Gastrocnemius medialis (tissue), 4 donors: ENCODE data around the gene GPR32. TPM values are rescaled to one million over a fixed set of nuclear protein-coding genes. Genes with fewer than 3 reads are reported as not detected.
"Not testable (repeated sequence)": the region's sequence is repeated elsewhere in the genome, so short reads cannot be mapped to it uniquely, and the experiment has no call there.

Experiments used
- ATAC-seq, 2 donors: fragments of 150-250 bp; one replicate each; pipeline ENCODE4 v1.9.1; 2016
- DNase-seq, 2 donors: peaks; one replicate each; pipeline ENCODE4 v3.0.0-alpha.2; 2019
- H3K27ac ChIP-seq, 4 donors: fragments of 200-600 bp; sonication (generic); 1 replicate in 1 of 4; 2 replicates in 3 of 4; pipeline ENCODE4 v1.5.1; 2016 to 2018; ENCODE audit warnings: mild to moderate bottlenecking in 2 of 4, moderate library complexity in 1 of 4
- H3K27me3 ChIP-seq, 3 donors: fragments of 200-600 bp; sonication (generic) in 2 of 3; 1 replicate in 1 of 3; 2 replicates in 2 of 3; pipeline versions ENCODE4 v1.5.1 to v1.6.0; 2016 to 2019; ENCODE audit warnings: mild to moderate bottlenecking in 1 of 3, moderate library complexity in 1 of 3
- H3K36me3 ChIP-seq, 2 donors: fragments of 200-600 bp; sonication (generic) in 1 of 2; one replicate each; pipeline ENCODE4 v1.5.1; 2017 to 2018
- H3K4me1 ChIP-seq, 2 donors: fragments of 200-600 bp; sonication (generic) in 1 of 2; one replicate each; pipeline ENCODE4 v1.5.1; 2016 to 2017; ENCODE audit warnings: mild to moderate bottlenecking in 2 of 2
- H3K4me3 ChIP-seq, 4 donors: fragments of 200-600 bp; sonication (generic) in 3 of 4; 1 replicate in 1 of 4; 2 replicates in 3 of 4; pipeline ENCODE4 v1.5.1; 2016 to 2019; ENCODE audit warnings: mild to moderate bottlenecking in 2 of 4
- H3K9me3 ChIP-seq, 3 donors: fragments of 200-600 bp; sonication (generic) in 2 of 3; 1 replicate in 1 of 3; 2 replicates in 2 of 3; pipeline ENCODE4 v1.5.1; 2016 to 2019
- CTCF ChIP-seq, 5 experiments: fragments of 450-650 bp in 3 of 5; fragments of 200-600 bp in 2 of 5; sonication (generic) in 2 of 5; IDR thresholded peaks in 4 of 5; conservative IDR thresholded peaks in 1 of 5; 1 replicate in 4 of 5; 2 replicates in 1 of 5; pipeline ENCODE4 v1.5.1; 2016 to 2019; ENCODE audit warnings: antibody characterized with exemption in 5 of 5, mild to moderate bottlenecking in 3 of 5, moderate library complexity in 3 of 5
- POLR2A ChIP-seq, 2 donors: fragments of 450-650 bp; IDR thresholded peaks; one replicate each; pipeline ENCODE4 v1.6.1; 2017; ENCODE audit warnings: antibody characterized with exemption in 2 of 2, mild to moderate bottlenecking in 2 of 2, moderate library complexity in 2 of 2
- in situ Hi-C, 4 donors: fragments of 200-750 bp; cut with MboI; loops; one replicate each; pipeline versions ENCODE4 v1.15.0 to v1.8.0; 2017; ENCODE audit warnings: low sequenced_read_pairs in 4 of 4
- intact Hi-C: fragments of 100-400 bp; cut with DNase I; formaldehyde crosslinking; loops from one replicate; pipeline ENCODE4 v1.15.1; 2023; ENCODE audit warnings: low total_unique reads
- total RNA-seq, 4 donors: library from RNA; depleted of rRNA; stranded (reverse); fragments of >200 nt; gene quantifications; one replicate each; pipeline versions ENCODE4 v1.1.0 to v1.2.3, GENCODE V29; 2016

The GPR32 gene
- total RNA-seq, 4 donors from 2014 or later, result not detected

DNA sequence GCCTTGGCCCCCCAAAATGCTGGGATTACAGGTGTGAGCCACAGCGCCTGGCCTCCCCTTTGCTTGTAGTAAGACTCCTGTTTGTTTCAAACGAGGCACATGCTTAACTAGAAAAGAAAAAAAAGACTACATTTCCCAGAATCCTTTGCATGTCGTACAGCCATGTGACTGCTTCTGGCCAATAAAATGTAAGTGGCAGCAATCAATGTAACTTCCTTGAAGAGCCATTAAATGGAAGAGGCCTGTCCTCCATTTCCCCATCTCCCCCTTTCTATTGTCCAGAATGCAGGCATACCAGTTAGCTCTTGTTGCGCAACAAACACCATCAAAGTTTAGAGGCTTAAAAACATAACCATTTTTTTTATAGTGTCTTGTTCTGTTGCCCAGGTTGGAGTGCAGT lies 10.4 kb upstream of the GPR32 start:
- in situ Hi-C loops, result no loop called here
- no peak for TF ChIP-seq POLR2A (IDR thresholded peaks at IDR 0.05)
- no peak for TF ChIP-seq CTCF (IDR thresholded peaks at IDR 0.05 in 4 of 5, conservative IDR thresholded peaks at IDR 0.05 in 1 of 5)

DNA sequence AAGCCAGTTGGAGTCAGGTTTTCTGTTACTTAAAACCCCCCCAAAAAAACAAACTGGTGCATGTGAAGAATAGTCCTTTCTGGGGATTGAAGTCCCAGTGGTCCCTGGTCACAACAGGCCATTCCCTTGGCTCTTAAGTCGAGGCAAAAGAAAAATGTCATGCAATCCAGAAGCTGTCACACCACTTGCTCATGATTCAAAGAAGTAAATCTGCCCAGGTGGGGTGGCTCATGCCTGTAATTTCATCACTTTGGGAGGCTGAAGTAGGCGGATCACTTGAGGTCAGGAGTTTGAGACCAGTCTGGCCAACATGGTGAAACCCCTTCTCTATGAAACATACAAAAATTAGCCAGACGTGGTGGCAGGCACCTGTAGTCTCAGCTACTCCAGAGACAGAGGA lies 8.8 kb upstream of the GPR32 start:
- ATAC-seq, H3K36me3 ChIP-seq, H3K4me1 ChIP-seq, H3K9me3 ChIP-seq, H3K27me3 ChIP-seq, H3K27ac ChIP-seq, DNase-seq, intact Hi-C loops, H3K4me3 ChIP-seq, in situ Hi-C loops: not testable (repeated sequence)

More for the DNA sequence above, 10.4 kb upstream of the GPR32 start:
- ATAC-seq (no peak), DNase-seq (no peak)
- no peaks in the 10 kb centered on the region for H3K9me3 ChIP-seq
- H3K4me1 ChIP-seq, result no peaks in the 10 kb centered on the region
- no peak overlapping the region for H3K4me3 ChIP-seq
- H3K36me3 ChIP-seq, result no peaks in the 10 kb centered on the region
- H3K27me3 ChIP-seq, result no peaks in the 10 kb centered on the region
- intact Hi-C loops, result no loop called here
- no peak overlapping the region for H3K27ac ChIP-seq

- H3K4me3 ChIP-seq, H3K27ac ChIP-seq, H3K36me3 ChIP-seq, H3K27me3 ChIP-seq, H3K9me3 ChIP-seq, in situ Hi-C loops, ATAC-seq, H3K4me1 ChIP-seq, intact Hi-C loops, DNase-seq: not testable (repeated sequence)
Measured at GRCh38 chr19:50763521-50763920, 6.7 kb upstream of the GPR32 start.

DNA sequence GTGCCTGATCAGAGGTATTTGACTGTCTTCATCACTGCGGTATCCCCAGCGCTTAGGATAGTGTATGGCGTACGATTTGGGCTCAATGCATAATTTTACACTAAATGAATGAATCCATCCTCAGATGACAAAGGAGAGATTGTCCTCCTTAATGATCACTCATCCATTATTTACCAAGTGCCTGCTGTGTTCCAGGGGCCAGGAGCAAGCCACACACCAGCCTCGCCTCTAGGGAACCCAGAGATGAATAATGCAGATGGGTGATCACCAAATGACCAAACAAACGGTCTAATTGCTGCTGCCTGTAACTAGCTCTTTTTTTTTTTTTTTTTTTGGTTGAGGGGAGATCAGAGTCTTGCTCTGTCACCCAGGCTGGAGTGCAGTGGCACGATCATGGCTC lies 5.9 kb upstream of the GPR32 start:
- Histone ChIP-seq H3K4me1 (no peaks in the 10 kb centered on the region), H3K9me3 (no peaks in the 10 kb centered on the region), H3K4me3 (no peak overlapping the region), H3K27me3 (no peaks in the 10 kb centered on the region), H3K36me3 (no peaks in the 10 kb centered on the region), H3K27ac (no peak overlapping the region)
- DNase-seq (no peak), ATAC-seq (no peak)
- no peak for TF ChIP-seq CTCF (IDR thresholded peaks at IDR 0.05 in 4 of 5, conservative IDR thresholded peaks at IDR 0.05 in 1 of 5)
- TF ChIP-seq POLR2A (IDR thresholded peaks at IDR 0.05), result no peak
- intact Hi-C loops (no loop called here), in situ Hi-C loops (no loop called here)

- H3K27me3 ChIP-seq, H3K4me1 ChIP-seq, in situ Hi-C loops, intact Hi-C loops, H3K4me3 ChIP-seq, DNase-seq, H3K27ac ChIP-seq, H3K36me3 ChIP-seq, ATAC-seq, H3K9me3 ChIP-seq: not testable (repeated sequence)
Measured at GRCh38 chr19:50766746-50767145, 3.5 kb upstream of the GPR32 start.

GRCh38 chr19:50767263-50767662 lies 3.0 kb upstream of the GPR32 start:
- H3K36me3 ChIP-seq, intact Hi-C loops, H3K27me3 ChIP-seq, H3K4me1 ChIP-seq, H3K27ac ChIP-seq, in situ Hi-C loops, H3K4me3 ChIP-seq, DNase-seq, H3K9me3 ChIP-seq, ATAC-seq: not testable (repeated sequence)

DNA sequence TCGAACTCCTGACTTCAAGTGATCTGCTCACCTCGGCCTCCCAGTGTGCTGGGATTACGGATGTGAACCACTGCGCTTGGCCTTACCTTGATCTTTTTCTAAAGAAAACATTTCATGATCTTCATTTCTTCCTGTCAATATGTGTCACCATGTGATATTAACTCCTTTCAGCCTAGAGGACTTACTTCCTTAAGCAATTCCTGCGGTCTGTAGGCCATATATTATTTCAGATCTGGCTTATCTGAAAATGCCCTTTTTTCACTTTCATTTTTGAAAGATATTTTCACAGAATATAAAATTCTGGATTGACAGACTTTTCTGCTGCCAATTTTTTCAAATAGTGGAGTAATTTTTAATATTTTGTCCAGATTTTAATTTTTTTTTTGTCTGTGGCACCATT lies 2.0 kb upstream of the GPR32 start:
- H3K9me3 ChIP-seq, result no peaks in the 10 kb centered on the region
- H3K36me3 ChIP-seq, result no peaks in the 10 kb centered on the region
- in situ Hi-C loops, result no loop called here
- no peak for TF ChIP-seq POLR2A (IDR thresholded peaks at IDR 0.05)
- TF ChIP-seq CTCF (IDR thresholded peaks at IDR 0.05 in 4 of 5, conservative IDR thresholded peaks at IDR 0.05 in 1 of 5), result no peak
- intact Hi-C loops, result no loop called here
- no peak overlapping the region for H3K4me3 ChIP-seq
- ATAC-seq (no peak), DNase-seq (no peak)
- no peaks in the 10 kb centered on the region for H3K4me1 ChIP-seq
- H3K27ac ChIP-seq, result no peak overlapping the region
- peaks cover 0 to 3% (median 0%) of the 10 kb centered on the region in 3 donors for H3K27me3 ChIP-seq
